HG03280 (cell line): ENCODE results near the gene SUSD6.
"Not testable (repeated sequence)": the region's sequence is repeated elsewhere in the genome, so short reads cannot be mapped to it uniquely, and the experiment has no call there.

Experiments
- ATAC-seq: cut with Tn5 transposase; IDR thresholded peaks from one replicate; pipeline ENCODE4 v1.9.1; 2021; ENCODE audit warnings: mild to moderate bottlenecking, moderate library complexity; ENCODE audit not compliant: unreplicated experiment

The SUSD6 gene

DNA sequence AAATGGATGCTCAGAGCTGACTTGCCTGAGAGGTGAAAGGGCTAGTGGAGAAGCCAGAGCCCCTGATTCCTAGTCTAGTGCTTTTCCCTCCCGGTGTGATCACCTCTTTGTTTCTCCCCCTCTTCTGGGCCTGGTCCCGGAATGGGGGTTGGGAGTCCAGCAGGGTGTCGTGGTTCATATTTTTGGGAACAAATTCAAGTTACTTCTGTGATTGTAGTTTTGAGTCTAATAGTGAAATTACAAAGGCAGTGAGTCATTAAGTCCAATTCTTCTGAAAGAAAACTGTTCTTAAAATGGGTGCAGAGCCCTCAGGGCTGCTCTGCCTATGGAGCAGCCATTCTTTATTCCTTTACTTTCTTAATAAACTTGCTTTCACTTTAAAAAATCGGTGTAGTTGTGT, 7.6 kb downstream of the SUSD6 start:
- no peak for ATAC-seq

DNA sequence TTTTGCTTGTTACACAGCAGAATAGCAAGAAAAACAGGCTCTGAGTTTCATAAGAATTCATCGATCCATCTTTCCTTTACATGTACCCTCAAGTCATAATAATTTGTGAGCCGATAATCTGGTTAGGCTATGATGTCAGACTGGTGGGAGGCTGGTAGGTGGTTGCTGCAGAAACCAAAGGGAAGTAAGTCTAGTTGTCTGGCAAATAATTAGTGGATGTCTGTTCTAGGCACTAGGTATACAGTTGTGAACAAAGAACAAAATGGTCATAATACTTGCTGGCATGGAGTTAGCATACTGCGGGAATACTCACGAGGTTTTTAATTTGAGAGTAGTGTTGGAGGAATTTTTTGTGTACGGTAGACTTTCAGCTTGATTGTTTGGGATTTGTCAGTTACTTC, 8.8 kb downstream of the SUSD6 start:
- no peak for ATAC-seq

DNA sequence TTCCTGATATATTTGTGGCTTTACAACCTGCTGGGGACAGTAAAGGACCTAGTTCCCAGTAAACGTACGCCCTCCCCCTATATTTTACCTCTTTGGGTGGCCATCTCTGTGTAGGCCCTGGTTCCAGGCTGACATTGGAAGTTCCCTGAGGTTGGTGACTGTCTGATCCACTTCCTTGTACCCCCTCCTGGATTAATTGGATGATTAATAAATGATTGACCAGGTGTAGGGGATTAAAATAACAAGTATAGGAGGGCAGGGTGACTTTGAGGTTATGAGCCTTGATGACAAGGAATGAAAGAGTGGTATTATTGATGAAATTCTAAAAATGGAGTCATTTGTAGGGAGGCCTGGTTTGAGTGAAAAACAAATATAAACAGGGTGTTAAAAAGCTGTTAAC, 9.6 kb downstream of the SUSD6 start:
- ATAC-seq: no peak

DNA sequence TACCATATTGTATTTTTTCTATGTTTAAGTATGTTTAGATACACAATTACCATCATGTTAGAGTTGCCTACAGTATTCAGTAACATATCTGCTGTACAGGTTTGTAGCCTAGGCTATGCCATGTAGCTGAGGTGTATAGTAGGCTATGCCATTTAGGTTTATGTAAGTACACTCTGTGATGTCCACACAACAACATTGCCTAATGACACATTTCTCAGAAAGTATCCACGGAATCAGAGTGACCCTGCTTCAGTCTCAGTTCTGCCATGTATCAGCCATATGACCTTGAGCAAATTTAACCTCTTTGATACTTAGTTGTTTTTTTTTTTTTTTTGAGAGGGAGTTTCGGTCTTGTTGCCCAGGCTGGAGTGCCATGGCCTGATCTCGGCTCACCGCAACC, 12.7 kb downstream of the SUSD6 start:
- no peak for ATAC-seq

DNA sequence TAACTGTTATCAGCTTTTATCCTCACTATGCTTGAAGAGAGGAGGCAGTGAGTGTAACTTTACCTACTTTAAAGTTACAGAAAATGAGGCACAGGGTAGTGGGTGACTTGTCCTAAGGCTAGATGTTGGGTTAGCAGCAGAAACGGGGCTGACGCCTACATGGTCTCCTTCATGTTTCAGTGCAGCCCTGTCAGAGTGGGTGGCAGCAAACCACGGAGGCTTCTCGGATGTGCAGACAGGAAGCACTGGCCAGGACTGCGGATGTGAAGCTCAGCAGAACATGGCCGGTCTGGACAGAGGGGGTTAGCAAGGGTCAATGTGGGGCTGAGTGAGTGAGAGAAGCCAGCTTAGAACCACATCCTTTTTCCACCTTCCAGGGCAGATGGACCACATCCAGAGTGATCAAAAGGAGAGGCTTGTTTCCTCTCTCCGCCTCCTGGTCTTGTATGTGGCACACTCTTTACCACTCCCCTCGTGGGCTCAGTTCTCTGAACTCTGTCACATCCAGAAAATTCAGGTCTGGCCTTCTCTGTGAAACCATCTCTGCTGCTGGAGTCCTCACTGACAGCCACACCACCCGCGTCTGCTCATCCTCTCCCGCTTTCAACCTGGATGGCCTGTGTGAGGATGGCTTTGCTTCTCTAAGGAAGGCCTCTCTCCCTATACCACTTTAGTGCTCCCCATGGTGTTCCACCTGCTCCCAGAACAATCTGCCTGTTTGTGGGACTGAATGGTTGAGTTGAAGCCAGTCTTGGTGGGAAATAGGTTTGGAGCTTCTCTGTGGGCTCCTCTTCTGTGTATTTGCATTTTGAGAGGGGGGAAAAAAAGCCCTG, 14.1 kb downstream of the SUSD6 start:
- ATAC-seq: peak; percentile 84

DNA sequence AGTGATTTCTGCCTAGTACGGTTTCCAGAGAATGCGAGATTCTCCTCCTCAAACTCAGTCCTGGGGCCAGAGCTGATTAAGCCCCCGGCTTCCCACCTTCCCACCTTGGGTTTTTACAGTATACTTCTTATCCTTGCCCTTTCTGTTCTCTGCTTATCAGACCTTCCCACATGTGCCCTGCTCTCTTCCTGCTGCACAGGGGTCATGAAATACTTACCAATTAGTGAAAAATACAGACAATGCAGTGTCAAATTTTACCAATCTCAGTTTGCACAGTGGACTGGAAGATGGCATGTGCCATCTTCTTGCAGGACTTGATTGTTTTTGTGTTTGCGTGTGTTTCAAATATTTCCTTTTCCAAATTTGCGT, 14.7 kb downstream of the SUSD6 start:
- ATAC-seq: no peak

DNA sequence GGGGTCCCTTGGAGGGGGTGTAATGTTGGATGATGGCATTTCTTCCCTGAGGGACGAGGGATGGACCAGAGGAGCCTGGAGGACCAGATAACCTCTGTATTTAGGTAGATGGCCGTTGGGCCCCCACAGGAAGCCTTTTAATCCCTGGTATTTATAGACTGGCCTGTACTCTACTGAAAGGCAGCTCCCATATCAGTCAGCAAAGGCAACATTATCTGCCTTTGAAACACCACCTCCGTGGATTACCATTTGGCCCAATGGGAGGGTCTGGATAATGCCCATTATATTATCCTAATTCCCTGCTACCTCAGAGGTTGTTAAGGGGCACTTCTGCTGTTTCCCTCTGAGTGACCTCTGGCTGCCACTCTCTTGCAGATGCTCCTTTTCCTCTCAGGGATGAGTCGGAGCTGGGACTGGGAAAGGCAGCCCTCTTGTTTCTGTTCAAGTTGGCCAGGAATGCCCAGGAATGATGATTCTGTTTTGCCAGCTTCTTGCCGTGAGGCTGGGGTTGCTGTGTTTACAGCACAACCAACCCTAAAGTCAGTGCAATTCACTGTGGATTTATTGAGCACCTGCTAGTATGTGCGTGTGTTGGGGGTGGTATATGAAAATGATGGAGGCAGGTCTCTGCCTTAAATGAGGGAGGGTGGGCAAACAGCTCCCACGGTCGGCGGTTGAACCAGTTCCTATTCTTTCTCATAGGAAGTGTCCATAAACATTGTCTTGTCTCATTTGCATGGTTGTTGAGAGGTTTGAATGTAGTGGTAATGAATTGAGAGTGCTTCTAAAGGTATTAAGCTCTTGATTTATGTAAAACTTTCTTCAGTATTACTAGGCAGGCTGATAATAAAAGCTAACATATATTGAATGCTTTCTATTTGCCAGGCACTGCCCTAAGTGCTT, 18.1 kb downstream of the SUSD6 start:
- no peak for ATAC-seq

DNA sequence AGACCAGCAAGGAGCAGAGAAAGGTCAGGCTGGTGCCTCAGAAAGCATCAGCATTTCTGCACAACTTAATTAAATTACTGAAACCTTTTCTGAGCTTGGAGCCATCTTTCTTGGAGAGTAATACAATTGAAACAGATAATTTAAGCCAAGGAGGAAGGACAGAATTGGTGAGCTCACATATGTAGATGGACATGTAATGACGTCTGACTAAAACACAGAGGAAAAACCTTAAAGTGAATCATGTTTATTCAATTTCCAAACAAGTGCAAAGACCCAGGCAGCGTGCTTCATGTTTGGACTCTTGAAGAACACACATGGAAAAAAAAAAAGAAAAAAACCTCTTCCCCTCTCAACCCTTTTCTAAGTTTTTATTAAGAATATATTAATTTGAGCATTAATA, 19.0 kb downstream of the SUSD6 start:
- ATAC-seq: no peak

DNA sequence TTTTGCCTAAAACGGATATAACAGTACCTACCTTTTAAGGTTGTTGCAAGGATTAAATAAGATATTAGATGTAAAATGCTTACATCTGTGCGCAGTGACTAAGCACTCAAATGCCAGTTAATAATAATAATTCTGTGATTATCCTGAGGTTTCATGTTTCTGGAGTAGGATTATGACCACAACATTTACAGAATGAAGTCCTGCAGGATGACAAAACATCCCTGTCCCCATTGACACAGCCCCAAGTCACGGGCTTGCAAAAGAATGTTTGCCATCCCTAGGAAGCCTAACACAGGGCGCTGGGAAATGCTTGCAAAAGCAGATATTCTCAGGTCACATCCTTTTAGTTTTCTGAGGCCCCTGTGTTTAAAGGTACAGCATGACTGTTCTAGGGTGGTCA, 20.1 kb downstream of the SUSD6 start:
- no peak for ATAC-seq

DNA sequence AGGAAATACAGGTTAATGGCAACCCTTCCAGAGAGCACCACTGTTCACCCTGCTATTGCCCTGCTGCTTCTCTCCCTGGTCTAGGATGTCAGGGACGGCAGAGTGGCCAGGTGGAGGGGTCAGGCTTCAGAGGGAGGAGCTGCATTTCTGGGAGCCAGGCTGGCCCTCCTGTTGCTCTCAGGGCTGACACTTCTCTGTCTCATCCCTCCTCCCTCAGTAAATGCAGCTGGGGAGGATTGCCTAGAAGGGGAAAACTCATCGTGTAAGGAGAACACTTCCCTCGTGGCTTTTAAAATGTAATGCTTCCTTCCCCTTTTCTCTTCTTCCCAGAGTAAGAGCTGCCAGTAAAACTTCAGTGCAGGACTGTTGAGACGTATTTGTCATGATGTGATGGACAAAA, 20.8 kb downstream of the SUSD6 start:
- ATAC-seq: no peak

DNA sequence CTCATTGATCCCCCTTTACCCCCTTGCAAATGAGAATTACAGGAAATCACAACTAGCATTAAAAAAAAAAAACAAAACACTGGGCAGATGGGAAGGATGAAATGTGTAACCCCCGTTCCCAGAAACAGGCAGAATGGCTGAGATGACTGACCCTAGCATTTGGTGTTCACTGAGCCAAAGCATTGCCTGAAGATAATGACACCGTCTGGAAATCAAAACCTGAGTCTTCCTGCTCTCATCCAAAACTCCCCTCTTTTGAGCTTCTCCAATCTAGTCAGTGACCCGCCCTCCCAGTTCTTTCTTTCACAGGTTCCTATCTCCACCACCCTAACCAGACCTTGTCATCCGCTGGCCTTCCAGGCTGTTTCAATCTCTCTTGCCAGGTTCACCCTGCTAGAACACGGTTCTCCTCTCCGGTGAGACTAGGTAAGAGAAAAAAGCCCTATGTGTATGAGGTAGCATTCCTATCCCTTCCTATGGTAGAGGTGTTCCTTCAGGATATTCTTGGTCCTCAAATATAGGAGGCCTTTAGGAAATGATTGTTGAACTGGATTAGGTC, 21.3 kb downstream of the SUSD6 start:
- no peak for ATAC-seq

DNA sequence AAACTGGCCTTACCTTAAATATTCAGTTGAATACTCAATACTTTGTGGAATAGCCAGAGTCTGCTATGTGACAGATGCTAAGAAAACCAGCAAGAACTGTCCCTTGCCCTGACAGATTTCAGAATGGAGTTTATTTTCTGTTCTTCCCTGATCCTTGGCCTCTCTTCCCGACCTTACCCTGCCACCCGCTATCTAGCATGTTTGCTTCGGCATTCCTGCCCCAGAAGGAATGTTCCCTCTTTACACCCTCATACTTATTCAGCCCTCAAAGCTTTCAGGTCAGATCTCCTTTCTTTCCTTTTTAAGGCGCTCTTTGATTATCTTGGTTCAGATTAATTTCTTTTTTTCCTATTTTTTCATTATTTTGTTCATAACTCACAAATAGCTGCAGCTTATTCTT, 21.8 kb downstream of the SUSD6 start:
- no peak for ATAC-seq

DNA sequence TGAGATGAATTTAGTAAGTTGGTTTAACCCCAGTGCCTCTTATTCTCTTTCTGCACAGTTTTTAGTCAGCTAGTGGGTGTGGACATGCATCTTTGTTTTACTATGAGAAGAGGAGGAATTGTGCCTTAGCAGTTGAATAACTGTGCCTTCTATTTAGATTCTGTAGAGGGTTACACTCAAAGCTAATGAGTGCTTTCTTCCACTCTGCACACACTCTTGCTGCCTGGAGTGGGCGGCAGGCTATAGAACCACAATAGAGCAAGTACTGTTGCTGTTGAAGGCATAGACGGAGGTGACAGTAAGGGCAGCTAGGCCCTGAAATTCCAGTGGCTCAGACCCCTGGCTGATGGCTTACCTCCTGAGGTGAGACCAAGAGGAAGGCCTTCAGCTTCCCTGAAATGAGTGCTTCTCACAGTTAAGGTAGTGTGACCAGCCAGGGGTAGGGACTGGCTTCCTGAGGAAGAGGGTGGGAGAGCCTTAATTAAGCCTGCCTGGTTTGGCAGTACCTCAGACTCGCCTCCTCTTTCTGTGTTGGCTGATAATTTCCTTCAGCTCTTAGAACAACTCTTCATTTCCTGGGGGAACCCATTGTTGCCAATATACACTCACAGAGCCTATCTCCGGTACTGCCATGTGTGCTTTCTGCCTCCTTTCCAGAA, 24.7 kb downstream of the SUSD6 start:
- ATAC-seq: no peak

DNA sequence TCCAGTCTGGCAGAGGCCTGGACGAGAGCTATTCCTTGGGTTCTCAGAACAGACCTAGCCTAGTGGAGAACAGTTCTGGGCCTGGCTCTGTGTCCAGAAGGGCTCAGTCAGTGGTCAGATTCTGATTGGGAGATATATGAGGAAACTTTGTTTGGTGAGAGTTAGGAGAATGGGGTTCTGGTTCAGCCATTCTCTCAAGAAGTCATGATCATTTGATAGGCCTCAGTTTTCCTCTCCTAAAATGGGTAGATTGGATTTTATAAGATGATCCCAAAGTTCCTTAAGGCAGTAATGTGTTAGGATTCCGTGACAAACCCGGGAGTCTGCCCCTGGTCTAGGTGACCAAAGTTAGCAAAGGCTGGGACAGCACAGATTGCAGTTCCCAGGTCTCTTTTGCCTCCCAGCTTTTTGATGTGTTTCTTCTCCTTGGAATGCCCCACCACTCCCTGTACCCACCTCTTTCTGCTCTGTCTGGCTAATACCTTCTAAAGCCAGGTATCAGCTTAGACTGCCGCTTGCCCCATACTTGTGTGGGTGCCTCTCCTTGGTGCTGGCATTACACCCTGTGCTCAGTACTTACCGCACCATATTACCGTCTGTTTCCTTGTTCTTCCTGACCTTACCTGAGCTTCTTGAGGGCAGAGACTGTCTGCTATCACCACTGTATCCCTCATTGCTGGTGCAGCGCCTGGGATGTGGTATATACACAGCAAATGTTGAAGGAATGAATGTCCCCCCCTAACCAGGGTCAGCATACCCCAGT, 25.5 kb downstream of the SUSD6 start:
- ATAC-seq: no peak

DNA sequence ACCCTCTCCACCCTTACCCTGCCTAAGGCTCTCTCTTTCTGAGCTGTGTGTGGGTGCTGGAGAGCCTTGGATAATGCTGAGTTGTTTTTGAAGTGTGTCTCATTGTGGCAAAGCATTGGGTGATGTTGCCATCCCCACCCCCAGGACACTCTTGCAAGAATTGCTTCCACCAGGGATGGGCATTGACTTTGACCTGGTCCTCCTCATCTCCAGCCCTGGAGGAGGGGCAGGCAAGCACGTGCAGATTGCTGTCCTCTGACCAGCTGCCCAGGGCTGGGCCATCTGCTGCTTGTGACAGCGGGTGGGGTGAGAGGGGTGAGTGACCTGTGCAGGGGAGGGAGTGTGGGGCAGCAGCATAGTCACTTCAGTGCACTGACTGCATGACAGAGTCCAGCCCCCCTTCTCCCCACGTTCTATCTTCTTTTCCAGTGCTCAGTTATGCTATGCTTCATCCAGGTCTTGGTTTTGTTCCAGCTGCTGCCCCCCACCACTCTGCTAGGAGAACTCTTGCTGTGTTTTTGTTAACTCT, 26.2 kb downstream of the SUSD6 start:
- peak; percentile 28 for ATAC-seq

DNA sequence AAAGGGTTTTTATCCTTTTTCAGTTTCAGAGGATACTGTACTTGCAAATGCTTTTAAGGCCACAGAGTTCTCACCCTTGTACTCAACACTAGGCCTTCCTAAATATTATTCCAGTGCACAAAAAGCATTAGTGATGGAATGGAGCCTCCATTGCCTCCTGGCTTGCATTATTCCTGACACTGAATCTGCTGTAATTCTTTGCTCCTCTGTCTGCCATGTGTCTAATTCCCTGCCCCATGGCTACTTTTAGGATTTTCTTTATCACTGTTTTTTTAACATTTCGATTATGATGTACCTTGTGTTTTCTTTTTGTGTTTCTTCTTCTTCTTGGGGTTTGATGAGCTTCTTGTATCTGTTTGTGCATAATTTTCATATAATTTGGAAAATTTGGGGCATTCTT, 29.5 kb downstream of the SUSD6 start:
- no peak for ATAC-seq

DNA sequence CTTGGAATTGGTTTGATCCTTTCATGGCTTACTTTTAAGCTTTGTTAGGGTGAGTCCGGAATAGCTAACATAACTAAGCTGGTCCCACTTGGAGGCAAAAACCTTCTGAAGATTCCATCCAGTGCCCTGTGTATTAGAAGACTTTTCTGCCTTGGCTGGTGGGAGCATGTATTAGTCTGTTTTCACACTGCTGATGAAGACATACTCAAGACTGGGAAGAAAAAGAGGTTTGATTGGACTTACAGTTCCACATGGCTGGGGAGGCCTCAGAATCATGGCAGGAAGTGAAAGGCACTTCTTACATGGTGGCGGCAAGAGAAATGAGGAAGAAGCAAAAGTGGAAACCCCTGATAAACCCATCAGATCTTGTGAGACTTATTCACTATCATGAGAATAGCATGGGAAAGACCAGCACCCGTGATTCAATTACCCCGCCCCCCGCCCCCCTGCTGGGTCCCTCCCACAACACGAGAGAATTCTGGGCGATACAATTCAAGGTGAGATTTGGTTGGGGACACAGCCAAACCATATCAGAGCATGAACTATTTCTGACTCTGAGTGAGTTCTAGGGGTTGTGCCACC, 30.9 kb downstream of the SUSD6 start:
- ATAC-seq: not testable (repeated sequence)

DNA sequence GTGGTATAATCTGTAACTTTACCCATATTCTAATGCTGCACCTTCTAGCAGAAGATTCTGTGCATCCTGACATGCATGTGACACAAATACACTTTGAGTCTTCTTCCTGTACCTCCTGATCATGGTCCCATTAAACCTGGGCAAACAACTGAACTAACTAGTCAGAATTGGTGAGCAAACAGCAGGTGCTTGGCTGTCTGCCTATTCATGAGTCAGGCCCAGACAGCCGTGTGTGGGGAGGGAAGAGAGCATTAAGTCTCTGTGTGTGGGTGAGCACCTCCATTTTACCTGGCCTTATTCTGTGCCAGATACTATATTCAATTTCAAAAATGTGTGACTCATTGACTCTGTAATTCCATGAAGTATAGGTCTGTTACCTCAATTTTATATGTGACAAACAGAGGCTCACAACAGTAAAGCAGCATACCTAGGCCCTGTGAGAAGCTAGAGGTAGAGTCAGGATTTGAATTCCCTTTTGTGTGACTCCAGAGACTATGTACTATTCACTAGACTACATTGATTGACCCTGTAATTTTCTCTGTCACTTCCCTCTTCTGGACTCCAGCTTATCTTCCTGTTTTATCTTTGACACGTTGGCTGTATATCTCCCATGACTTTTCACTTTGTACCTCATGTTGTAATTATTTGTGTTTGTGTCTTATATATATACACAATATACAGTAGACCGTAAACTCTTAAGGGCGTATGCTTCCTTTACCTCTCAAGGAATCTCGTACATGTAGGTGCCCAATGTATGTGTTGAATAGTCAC, 32.2 kb downstream of the SUSD6 start:
- ATAC-seq: no peak

DNA sequence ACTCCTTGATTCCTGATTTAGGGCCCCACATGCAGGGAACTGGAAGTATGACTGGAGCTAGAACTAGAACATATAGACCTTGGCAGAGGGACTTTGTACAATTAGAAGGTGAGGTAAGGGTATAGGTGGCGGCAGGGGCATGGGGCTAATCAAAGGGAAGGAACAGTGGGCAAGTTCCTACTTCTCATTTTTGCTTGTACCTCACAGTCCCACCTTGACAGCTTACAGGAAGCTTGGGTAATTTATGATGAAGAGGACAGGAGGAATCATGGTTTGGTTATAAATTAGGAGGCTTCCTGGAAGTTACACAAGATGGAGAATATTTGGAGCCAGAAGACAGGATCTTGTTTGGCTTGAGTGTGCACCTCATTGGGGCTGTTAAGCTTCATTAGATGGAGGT, 33.4 kb downstream of the SUSD6 start:
- ATAC-seq: no peak
